Islet of Langerhans (tissue), 1 donor: ENCODE data around the gene DNAH17.

Experiments used
- FAIRE-seq: peaks from one replicate; lab custom pipeline; 2011; peaks lifted over from hg19 to GRCh38; lab: Jason Lieb, UNC

DNAH17 gene

DNA sequence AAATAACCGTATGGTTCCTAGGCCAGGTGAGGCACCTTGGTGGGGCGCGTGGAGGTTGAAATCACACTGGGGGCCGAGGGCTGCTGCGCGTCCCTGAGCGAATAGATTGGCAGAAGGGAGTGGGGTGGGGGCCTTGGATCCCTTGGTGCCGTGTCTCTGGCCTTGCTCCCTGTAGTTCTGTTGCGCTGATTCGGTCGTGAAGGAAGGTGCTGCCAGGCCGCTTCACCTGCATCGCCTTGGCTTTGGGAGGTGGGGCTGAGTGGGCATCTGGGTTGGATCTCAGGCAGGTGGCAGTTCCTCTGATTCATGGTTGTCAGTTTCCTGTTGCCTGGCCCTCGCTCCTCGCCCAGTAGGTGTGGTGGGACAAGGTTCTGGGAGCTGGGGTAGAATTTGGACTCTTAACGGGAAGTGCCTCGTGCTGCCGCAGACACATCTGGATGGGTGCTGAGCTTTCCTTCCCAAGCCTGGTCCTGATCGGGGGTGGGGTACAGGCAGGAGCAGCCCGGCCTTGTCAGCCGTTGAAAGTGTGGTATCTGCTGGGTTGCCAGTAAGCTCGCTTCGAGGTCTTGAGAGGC lies 168.6 kb downstream of the DNAH17 start:
- FAIRE-seq, result no peak

DNA sequence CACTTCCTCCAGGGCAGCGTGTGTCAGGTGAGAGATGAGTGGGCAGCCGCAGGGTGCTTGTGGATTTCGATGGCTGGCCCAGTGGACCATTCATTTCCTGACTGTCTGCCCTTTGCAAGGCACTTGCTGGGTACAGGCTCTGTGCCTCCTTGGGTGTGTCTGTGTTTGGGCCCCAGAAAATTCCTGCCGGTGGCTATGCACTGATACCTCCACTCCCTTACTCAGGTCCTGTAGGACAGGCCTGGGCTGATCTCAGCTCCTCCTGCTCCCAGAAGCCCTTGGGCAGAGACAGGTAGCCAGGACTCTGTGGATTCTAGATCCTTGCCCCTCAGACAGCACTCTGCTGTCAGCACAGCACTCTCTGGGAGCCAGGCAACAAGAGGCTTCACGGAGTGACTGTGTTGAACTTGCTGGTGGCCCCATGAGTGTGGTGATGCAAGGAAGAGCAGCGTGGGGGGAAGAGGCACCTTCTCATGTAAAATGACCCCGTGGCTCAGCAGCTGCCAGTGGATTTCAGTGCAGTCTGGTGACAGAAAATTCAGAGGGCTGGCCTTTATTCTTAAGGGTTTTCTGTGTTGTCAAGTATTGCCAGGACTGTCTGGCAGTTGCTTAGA lies 169.7 kb downstream of the DNAH17 start:
- peak; percentile 36 for FAIRE-seq

DNA sequence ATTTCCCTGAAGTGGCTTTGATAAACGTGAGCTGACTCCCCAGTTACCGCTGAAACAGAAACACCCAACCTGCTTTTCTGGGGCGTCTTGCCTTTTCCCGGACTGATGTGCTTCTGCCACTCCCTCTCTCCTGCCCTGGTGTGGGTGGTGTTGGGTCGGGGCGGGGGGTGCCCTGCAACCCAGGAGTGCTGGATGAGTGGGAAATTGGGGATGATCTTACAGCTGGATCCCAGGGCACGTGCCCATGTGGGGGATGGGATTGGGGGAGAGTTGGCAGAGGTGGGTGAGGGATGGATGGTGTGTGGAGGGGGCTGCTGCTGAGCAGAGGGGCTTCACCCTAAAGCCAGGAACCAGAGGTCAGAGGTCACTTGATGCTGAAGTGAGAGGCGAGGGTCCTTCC lies 170.3 kb downstream of the DNAH17 start:
- no peak for FAIRE-seq

DNA sequence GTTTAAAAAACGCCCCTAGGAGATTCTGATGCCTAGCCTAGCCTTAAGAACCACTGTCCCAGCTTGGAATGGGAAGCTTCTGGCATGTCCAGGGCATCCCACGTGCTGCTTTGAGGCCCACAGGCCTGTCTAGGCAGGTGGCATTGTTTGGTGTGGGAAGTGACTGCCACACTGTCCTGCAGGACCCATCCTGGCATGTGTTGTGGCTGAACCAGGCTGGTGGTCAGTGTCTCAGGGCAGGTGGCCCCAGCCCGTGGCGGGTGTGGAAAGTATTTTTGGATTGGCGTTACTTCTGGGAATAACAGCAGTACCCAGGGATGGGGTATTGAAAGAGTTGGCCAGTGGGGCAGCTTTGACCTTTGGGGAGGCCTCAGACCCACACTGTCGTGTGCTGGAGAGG lies 170.8 kb downstream of the DNAH17 start:
- no peak for FAIRE-seq

DNA sequence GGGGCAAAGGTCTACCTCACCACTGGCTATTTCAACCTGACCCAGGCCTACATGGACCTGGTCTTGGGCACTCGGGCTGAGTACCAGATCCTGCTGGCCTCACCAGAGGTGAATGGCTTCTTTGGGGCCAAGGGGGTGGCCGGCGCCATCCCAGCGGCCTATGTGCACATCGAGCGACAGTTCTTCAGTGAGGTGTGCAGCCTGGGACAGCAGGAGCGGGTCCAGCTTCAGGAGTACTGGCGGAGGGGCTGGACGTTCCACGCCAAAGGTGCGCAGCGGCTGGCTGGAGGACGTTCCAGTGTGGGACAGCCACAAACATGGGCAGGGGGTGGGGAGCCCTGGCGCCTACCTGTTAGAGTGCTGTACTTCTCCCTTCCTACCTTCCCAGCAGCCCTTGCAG lies 173.4 kb downstream of the DNAH17 start:
- FAIRE-seq, result no peak

DNA sequence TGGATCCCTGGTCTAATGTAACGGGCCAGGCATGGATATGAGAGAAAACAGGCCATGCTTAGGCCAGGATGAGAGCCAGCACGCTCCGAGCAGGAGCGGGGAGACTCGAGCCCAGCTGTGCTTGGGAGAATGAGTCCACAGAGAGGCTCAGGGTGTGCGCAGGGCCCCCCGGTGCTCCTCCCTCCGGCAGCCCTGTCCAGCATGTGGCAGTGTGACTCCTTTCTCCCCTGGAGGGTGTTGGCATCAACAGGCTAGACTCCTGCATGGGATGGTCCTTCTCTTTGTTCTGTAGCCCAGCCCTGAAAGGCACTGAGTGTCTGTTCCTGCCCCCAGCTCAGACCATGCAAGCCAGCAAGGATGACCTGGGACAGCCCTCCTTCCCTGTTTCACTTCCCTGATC lies 175.3 kb downstream of the DNAH17 start:
- FAIRE-seq, result no peak

DNA sequence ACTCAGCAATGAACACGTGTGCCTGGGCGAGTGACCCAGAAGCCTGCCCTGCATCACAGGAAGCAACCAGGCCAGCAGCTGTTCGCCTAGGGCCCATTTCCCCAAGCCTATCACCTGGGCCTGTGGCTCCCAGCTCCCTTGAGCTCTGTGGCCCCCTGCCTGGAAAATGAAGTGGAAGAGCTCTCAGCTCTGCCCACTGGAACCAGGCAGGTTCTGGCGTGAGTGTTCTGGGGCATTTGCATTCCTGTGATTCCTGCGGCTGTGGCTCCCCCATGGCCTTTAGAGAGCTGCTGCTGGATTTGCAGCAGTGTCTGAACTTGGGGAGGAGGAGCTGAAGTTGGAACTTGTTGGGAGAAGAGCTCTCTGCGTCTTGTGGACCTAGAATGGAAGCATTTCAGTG lies 175.9 kb downstream of the DNAH17 start:
- FAIRE-seq, result no peak

DNA sequence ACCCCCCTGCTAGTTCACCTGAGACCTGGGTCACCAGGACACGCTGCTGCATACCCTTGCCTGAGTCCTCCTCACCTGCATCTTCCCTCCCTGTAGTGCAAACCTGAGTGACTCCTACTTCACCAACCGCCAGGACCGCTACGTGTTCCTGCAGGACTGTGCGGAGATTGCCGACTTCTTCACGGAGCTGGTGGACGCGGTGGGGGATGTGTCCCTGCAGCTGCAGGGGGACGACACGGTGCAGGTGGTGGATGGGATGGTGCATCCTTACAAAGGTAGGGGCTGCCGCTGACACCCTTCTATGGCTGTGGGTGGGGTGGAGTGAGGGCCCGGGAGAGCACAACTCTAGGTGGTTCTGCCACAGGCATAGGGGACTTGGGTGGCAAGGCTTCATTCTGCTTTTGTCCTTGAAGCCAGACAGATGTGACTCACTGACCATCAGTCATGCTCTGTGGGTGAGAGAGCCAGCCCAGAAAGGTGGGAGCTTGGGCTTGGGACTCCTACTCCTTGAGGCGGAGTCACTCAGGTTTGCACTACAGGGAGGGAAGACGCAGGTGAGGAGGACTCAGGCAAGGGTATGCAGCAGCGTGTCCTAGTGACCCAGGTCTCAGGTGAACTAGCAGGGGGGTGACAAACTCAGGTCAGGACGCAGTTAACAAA lies 176.5 kb downstream of the DNAH17 start:
- no peak for FAIRE-seq

DNA sequence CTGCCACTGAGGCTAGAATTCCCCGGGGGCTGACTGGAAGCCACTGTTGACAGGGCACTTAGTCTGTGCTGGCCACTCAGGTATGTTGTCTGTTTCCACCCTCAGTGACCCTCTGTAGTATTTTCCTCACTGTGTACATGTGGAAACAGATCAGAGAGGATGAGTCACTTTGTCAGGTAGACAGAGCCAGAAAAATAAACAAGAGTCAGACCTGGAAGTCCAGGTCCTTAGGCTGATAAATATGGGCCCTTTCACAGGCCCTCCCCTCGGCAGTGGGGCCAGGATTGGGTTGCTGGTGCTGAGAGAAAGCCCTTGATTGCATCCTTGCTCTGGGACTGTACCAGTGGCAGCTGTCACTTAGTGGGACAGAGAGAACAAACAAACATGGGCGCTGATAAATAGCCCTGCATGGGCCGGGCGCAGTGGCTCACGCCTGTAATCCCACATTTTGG lies 177.5 kb downstream of the DNAH17 start:
- no peak for FAIRE-seq

DNA sequence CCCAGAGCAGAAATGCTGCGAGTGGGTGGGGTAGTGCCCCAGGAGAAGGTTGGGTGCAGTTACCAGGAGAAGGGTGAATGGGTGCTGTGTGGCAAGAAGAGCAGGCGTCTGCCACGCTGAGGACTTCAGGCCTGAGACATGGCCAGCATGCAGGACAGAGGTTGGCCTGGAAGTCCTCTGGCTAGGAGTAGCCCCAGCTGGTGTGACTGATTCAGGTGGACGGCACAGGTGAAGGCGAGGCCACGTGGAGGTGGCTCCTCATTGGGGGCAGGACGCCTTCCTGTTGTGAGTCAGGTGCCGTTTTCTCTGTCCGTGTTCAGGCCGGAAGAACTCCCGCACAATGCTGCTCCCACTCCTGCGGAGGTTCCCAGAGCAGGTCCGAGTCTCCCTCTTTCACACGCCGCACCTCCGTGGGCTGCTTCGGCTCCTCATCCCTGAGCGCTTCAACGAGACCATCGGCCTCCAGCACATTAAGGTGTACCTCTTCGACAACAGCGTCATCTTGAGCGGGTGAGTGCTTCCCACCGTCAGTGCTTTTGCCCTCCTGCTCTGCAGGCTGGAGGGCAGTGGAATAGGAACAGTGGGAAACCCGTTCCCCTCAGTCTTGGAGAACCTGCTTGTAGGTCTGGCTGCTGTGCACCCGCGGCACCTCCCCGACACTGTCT lies 178.0 kb downstream of the DNAH17 start:
- no peak for FAIRE-seq

DNA sequence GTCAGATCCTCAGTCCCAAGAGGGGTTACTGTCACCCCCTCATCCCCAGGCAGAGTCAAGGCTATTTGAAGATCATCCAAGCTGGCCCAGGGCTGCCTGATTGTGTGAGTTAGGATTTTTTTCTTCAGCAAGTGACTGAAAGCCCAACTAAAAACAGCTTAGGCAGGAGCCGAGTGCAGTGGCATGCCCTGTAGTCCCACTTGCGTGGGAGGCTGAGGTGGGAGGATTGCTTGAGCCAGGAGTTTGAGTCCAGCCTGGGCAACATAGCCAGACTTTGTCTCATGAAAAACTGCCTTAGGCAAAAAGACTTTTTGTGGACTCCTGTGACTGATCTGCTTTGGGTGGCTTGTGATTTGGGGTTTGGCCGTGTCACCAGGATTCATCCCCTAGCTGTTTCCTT lies 178.8 kb downstream of the DNAH17 start:
- FAIRE-seq, result no peak

DNA sequence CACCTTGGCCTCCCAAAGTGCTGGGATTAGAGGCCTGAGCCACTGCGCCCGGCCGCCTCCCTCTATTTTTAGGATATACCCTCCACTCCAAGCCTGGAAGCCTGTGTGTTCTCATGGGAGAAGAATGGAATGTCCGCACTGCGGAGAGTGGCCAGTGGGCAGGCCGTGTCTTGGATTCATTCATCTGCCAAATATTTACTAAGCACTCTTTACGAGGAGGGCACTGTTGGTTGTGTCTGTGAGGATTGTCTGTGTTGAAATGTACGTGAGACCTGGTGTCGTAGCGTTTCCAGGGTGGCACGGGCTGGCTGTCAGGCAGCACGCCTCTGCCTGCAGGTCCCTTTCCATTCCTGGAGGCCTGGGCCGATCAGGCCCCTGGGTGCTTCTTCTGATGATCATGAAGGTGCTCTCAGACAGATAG lies 179.5 kb downstream of the DNAH17 start:
- no peak for FAIRE-seq

DNA sequence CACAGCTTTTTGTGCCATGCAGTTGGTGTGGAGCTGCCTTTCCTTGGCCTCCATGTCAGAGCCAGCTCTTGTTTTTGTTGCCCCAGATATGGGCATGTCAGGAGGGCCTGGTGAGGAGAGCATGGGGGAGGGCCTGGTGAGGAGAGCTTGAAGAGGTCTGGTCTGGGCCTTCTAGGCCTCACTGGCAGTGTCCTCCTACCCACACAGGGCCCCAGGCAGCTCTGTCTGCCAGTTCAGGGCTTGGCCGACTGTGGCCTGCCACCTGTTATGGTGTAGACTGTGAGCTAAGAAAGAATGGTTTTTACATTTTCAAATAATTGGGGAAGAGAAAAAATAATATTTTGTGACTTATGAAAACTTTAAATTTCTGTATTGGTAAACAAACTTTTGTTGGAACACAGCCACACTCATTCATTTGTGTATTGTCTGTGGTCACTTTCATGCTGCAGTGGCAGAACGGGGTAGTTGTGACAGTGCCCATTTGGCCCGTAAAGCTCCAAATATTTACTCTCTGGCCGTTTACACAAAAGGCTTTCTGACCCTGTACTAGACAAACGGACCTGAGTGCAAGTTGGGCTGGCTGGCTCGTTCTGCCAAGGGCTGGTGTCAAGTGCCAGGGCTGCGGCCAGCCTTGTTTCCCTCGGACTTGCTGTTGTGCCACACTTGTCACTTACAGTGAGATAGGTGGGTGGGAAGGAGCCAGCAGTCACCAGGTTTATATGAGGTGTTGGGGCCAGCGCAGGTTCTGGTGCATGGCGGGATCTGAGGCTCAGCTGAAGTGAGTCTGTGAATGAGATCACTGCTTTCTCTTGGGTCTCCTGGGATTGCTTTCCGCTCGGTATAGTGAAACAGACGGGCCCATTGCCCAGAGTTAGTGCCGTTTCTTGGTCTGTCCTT lies 180.5 kb downstream of the DNAH17 start:
- FAIRE-seq, result no peak

DNA sequence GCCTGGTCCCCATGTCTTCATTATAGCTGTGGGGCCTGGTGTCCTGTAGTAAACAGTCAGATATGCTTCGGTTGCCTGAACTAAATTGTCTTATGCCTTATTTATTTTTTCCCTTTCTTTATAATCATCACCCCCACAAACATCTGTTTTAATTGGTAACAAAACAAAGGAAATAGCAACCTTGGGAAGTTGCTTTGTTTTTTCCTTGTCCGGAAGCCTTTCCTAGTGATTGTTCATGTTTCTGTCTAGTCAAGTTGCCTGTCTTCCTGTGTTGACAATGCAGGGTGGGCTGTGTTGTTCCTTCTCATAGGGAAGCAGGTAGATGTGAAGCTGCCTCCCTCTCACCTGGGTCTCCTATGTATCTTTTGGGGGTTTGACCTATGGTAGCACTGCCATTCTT lies 182.0 kb downstream of the DNAH17 start:
- FAIRE-seq, result no peak

DNA sequence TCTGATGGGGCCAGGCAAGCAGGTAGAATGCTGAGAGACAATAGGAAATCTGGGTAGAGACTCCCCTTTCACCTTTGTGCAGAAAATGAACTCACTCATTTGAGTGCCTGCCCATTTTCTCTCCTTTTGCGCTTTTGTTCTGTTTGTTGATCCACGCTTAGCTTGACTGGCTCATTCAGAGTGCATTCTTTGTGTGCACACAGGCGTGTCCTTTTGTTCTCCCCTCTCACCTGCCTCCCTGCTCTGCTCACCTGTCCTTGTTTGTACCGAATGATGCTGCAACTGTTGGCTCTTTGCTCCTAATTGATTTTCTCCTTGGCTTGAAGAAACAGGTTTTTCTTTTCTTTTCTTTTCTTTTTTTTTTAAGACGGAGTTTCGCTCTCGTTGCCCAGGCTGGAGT lies 183.0 kb downstream of the DNAH17 start:
- FAIRE-seq, result no peak

DNA sequence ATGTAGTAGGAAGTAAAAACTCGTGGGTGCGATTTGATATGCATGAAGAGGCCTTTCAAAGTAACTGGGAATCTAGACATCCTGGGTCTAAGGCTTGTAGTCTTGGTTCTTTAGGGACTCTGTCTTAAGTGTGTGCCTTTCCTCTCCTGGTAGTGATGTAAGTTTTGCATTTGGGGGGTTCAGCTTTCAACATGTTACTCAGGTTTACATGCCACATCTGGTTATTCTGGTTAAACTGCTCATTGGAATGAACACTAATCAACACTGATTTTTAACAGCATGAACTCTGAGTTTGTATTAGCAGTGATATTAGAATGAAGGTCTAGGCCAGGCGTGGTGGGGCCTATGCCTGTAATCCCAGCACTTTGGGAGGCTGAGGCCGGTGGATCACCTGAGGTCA lies 183.6 kb downstream of the DNAH17 start:
- FAIRE-seq, result no peak

DNA sequence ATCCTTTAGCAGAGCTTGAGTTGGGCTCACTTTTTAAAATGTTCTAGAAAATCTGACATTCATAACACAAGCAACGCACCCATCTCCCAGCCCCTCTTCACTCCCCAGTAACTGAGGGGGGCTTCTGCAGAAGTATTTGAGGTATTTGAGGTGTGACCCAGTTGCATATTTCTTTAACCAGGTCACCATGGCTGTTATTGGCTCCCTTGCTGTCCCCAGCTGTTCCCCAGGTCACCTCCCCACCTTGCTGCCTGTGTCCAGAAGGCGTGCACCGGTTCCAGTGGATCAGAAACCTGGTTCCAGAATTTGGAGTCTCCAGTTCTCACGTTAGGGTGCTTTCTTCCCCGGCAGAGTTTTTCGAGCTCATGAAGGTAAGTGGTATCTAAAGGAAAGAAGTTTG lies 184.9 kb downstream of the DNAH17 start:
- no peak for FAIRE-seq

DNA sequence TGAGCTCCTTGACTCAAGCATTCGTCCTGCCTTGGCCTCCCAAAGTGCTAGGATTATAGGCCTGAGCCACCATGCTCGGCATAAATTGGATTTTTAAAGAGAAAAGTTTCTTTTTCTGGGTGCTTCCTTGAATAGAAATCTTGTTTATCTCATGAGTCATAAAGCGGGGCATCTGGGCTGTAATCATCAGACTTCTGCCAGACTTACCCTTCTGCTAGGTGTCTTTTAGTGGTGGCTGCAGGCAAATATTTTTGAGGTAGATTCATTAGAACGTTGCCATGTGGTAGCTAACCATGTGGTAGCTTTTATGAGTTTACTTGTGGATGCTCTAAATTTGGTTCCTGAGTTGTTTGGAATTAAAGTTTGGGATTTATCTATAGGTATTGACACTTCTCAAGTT lies 185.4 kb downstream of the DNAH17 start:
- FAIRE-seq, result no peak

DNA sequence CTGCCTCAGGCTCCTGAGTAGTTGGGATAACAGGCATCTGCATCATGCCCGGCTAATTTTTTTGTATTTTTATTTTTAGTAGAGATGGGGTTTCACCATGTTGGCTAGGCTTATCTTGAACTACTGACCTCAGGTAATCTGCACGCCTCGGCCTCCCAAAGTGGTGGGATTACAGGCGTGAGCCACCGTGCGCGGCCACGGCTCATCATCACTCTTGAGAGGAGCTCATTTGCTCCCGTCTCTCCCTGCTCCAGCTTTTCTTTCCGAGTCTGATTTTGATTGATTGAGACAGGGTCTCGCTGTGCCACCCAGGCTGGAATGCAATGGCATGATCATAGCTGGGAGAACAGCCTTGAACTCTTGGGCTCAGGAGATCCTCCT lies 186.2 kb downstream of the DNAH17 start:
- no peak for FAIRE-seq

DNA sequence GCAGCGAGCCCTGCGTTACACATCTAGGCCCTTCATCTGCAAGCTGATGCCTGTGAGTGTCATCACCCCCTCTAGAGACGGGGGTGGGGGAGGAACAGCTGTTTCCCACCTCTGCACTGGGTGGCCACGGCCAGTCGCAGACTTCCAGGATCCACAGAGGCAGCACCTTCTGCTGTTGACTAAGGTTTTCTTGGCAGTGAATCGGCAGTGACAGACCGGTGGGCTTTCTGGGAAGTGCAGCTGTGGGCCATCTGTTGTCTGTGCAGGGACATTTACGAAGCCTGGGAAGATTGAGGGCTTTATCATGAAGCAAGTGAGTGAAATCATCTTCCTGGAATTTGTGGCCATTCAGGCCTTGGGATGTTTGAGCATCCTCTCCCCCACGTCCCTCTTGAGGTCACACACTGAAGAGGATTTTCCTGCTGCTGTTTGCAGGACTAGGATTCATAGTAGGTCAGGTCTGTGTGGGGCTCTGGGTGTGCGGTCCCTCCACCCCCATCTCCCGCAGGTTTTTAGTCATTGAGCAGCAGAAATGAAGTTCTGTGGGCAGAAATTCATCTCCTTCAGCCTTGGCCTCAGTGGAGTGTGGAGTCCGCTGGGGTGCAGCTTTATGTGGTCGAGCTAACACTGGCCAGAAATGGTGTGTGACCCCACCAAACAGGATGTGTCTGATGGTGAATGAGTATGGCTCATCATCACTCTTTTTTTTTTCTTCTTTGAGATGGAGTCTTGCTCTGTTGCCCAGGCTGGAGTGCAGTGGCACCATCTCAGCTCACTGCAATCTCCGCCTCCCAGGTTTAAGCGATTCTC lies 186.8 kb downstream of the DNAH17 start:
- no peak for FAIRE-seq
